SHP77 (cell line): ENCODE results near the gene DDX24.

Experiments used
- DNase-seq, 2 experiments: peaks; one replicate each; lab custom pipeline; 2025; lab: John Stamatoyannopoulos, UW

DDX24 gene

DNA sequence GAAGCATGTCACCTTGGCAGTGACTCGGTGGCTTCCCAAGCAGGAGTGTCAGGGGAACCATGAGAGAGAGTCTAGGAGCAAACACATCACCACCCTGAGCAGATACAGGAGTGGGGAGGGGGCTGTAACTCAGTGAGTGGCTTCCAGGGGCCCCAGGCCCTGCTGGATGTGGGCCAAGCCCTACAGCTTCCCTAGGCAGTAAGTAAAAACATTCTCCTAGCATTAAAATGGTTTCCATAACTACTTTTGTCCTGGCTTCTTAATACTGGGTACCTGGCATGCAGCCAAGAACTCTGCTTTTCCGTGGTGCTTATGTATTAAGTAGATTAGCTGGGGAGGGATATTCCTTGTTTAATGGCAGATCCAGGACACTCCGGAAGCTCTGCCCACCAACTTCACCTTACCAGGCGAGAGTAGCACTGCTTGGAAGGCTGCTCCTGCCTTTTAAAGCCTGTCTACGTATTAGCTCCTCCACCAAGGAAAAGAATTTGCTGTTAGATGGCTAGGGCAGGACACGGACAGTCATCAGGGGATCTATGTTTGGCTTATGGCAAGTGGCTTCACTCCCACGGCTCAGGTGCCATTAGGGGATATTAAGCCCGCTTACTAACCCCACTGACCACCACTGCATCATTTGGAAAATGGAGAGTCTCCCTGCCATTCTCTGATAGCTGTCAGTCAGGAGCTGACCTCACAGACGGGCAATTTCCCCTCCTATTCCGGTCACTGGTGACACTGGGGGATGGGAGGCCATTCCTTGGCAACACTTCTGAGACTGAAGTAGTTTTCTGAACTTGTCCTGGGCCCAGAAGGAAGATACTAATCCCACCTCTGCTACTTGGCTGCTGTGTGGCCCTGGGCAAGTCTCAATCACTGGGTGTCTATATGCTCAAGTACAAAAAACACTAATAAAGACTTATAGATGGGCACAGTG lies 32.0 kb downstream of the DDX24 start:
- no peak for DNase-seq

DNA sequence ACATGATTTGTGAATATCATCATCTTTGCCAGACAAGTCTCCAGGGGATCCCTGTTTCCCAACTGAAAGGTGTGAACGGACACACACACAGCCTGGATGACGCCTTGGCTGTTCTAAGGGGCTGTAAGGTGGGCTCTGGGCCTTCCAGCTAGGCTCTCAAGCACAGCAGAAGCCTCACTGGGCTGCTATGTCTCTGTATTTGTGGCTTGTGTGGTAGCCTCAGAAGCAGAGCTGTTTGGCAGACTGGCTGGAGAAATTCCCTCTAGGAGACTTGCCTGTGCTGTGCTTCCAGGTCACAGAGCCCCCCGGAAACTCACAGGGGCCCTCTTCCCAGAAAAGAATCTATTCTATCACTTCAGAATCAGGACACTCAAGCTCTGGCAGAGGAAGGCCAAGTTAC lies 33.4 kb downstream of the DDX24 start:
- no peak for DNase-seq

DNA sequence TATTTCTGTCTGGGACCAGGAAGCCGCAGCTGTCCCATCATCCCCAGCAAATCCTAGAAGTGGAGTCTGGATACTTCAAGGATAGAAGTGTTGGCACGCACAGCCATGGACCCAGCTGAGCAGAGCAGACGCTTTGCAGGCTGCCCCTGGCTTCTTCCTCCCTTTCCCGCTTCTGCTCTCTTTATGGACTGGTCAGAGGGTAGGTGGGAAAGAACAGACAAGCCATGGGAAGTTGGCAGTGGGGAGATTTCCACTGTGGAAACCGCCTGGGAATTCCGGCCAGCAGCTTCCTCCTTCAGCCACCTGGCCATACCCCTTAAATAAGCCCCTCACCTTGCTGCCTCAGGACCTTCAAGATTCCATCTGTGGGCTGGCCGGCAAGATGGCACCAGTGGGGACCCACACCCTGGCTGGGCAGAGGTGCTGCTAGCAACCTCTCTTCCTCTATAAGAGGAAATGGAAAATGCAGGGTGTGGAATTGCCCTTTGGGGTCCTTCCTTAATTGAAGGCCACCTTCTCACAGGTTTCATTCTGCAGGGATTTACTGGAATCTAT lies 34.2 kb downstream of the DDX24 start:
- DNase-seq: no peak

DNA sequence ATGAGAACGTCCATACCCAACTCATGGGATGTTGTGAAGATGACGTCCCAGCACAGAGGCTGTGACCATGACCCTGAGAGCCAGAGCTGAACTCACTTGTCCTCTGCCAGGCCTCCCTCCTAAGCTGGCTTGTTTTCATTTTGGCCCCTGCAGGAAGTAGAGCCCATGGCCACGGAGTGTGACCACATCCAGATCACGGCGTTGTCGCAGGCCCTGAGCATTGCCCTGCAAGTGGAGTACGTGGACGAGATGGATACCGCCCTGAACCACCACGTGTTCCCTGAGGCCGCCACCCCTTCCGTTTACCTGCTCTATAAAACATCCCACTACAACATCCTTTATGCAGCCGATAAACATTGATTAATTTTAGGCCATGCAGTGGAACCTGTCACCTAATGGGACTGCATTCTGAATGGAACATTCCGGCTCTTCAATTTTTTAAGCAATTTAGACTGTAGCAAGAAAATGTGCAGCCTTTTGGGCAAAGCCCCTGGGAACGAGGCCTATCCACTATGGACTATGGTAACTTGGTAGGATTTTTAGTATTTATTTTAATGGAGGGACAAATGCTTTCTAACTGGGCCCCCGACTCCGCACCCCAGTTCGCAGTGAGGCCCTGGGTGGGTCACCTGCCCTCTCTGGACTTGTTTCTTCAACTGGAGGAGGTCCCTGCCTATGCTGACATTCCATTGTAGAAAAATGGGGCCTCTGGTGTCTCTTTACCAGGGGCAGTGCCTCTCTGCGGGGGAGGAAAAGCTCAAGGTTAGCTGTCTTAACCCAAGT lies 35.2 kb downstream of the DDX24 start:
- no peak for DNase-seq

DNA sequence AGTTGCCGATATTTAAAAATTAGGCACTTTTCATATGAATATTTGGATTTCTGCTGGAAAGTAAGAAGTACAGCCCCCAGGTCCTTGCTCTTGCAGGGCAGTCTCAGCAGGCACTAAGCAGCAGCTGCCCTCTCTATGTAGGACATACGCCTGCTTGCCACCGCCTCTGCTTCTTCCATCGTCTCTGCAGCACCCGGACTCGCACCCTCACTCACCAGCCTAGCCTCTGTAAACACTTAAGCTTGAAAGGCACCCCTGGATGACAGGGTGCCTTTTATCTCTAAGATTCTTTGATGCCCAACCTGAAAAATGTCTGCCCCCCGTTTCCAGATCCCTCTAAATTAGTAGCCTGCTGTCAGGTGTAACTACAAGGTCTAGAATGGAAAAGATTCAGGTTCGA lies 35.9 kb downstream of the DDX24 start:
- no peak for DNase-seq

DNA sequence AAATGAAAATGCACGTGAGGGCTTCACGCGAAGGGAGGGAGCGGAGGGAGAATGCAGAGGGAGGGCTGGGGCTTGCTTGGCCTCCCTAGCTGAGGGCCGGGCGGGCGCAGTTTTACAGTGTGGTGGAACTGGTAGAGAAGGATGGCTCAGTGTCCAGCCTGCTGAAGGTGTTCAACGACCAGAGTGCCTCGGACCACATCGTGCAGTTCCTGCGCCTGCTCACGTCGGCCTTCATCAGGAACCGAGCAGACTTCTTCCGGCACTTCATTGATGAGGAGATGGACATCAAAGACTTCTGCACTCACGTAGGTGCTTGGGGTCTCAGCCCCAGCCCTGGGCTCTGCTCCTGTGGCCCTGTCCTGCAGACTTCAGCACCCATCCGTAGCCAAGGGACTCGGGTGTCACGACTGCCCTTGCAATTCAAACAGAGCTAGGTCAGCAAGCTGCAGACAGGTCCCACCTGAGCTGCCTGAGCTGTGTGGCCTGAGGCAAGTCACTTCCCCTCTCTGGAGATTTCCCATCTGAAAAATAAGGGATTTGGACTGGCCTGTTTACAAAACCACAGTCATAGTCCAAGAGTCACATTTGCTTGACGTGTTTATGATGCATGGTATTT lies 36.4 kb downstream of the DDX24 start:
- DNase-seq: no peak

DNA sequence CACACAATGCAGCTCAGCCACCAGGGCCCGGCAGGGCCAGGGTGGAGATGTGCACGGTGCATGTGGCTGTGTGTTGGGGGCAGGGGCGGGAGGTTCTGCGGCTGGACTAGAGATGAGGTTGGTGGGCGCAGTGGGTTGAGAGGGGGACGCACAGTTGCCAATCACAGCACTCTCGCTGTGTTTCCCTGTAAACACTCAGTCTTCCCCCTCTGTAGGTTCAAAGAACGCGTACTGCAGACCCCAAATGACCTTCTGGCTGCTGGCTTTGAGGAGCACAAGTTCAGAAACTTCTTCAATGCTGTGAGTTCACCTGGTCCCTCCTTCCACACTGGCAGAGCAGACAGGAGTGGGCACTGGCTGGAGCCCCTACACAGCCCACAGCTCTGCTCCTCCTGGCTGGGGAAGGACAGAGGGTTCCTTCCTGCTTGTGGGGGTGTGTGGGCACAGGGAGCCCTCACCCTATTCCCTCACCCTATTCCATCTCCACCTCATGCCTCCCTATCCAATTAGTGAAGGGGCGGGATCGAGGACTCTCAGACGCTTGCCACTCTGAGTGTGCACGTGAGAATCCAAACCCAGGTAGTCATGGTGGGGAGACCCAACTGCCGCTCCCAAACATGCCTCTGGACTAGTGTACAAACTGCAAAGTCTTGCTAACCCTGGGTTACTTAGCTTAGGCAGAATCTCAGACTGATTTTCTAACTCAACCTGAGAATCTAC lies 37.1 kb downstream of the DDX24 start:
- no peak for DNase-seq

DNA sequence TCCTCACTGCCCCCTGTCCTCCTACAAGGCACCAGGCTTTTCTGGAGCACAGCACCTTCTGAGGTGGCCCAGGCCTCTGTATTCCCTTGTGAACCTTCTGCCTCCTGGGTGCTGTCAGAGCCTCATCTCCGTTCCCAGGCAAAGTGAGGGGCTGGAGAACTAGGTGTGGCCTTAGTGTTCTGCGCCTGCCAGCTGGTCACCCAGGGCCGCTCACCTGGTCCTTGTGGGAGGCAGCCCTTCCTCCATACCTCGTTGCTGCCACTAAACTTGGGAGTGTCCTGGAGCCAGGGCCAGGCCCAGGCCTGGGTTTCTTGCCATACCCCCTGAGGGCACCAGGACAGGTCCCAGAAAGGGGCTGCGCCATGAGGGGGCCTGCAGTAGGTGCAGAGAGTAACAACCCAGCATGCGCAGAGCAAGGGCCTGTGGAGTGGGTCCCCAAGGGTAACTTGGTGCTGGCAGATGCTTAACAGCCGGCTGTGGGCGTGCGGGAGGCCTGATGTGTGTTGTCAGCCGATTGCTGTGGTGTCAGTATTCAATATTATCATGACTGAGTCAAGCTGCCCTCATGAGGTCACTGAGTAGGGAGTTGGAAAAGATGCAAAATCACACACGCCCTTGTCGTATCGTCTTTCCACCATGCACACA lies 37.8 kb downstream of the DDX24 start:
- DNase-seq: no peak

DNA sequence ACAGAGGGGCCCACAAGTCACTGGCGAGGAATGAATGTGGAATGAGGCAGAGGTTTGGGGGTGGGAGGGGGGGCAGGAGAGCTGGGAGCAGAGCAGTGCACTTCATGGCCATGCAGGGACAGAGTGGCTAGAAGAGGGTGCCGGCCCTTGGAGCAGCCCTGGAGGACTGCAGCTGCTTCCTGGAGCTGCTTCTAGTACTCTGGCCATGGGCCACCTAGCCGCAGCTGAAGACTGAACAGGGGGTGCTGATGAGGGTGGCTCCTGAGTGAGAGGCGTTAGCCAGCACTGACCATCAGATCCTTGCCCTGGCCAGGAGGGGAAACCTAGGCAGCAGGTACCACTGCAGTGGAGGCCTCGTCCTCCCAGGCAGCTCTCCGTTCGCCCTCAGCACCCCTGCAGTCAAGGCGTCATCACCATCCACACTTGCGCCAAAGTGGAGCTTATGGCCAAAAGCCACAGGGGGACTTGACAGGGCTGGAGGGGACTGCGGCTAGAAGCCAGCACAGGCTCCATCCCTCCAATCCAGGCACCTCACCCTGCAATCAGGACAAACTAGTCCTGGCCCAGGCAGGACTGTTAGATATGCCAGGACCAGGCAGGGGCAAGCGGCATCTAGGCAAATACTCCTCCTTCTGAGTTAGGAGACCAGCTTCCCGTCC lies 38.4 kb downstream of the DDX24 start:
- DNase-seq: no peak

DNA sequence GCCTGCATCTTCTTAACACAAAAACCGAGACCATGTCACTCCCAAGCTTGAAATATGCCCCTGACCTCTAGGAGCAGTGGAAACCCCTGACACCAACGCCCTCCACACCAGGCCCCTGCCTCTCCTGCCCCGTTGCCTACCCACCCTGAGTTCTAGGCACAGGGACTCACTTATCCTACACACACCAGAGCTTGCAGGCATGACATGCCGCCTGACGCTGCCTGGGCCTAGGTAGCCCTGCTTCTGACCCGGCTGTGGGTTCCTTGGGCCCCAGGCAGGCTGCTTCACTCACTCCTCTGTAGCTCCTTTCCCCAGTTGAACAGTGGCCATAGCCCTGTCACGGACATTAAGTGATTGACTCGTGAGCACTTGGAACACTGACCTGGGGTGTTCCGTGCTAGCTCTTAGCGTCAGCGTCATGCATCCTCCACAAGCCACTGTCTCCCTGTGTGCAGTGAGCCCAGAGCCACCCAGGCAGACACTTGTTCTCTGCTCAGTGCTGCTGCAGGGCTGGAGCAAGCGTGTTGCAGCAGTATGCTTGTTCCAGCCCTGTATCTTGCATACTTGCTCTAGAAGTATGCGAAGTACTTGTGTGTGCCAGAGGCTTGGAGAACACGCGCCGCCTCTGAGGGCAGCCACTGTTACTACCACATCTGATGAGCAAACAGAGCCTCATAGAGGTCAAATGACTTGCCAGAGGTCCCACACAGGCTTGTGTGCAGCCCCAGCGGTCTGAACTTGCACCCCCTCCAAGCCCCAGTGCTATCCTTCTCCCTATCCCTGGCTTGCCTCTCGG lies 39.3 kb downstream of the DDX24 start:
- no peak for DNase-seq

DNA sequence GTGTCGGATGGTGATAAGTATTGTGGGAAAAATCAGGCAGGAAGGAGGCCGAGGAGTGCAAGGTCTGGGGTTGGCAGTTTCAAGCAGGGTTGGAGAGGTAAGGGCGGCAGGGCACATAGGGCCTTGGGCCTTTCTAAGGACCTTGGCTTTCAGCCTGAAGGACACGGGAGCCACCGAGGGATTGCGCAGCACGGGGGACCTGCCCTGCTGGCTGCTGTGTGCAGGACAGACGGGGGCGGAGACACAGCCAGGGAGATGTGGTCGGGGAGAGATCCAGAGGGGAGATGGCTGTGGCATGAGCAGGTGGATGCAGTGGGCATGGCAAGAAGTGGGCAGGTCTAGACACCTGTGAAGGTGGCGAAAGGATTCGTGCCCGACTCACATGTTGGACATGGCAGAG lies 40.2 kb downstream of the DDX24 start:
- DNase-seq: no peak

DNA sequence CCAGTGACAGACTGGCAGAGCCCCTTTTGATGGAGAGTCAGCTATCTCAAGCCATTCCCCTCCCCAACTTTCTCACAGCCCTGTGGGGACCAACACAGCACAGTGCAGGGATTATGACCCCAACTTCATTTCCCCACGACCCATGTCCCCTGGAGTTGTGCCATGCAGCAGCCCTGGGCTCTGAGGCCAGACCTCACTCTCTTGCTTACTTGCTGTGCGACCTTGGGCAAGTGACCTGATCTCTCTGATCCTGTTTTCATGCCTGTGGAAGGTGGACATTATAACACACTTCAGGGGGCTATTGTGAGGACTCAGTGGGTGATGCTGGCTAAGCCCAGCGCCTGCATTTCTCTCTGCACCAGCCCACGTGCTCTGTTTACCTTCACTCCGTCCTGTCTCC lies 40.8 kb downstream of the DDX24 start:
- no peak for DNase-seq

DNA sequence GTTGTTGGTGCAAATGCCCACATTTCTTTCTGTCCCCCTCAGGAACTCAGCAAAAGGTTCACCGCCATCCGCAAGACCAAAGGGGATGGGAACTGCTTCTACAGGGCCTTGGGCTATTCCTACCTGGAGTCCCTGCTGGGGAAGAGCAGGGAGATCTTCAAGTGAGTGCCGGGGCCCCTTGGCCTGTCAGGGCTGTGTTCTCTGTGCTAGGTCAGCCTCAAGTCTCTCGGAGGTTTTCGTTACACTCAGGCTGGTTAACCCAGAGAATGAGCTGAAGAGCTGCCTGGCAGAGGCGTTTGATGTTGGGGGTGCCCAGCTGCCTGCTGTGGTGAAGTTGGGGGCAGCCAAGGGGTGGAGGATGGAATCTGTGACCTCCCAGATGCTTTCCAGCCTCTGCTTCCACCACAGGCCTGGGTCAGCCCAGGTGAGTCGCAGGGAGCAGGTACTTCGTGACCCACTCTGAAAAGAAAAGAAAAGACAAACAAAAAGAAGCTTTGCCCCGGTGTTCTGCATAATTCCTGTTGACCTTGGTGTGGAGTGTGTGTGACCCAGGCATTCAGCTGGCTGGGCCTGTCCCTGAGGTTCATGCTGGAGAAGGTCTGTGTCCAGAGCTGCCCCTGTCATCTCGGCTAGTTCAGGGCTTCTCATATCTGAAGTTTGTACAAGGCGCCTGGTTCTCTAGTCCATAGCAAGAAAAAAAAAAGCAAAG lies 41.9 kb downstream of the DDX24 start:
- DNase-seq: no peak

DNA sequence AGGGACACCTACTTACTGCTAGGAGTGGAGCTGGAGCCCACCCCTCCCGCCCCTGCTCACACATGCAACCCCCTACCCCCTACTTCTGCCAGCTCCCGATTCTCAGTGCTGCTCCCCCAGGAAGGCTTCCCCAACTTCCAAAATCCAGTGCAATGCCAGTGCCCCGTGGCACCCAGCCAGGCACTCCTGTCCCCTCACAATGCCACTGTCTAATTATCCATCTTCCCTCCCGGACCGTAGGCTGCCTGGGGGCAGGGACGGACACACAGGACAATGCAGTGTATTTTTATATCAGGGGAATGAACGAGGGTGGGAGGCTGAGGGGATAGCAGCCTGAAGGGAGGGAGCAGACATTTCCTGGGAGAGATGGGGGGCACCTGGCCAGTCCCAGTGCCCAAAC lies 42.5 kb downstream of the DDX24 start:
- no peak for DNase-seq

DNA sequence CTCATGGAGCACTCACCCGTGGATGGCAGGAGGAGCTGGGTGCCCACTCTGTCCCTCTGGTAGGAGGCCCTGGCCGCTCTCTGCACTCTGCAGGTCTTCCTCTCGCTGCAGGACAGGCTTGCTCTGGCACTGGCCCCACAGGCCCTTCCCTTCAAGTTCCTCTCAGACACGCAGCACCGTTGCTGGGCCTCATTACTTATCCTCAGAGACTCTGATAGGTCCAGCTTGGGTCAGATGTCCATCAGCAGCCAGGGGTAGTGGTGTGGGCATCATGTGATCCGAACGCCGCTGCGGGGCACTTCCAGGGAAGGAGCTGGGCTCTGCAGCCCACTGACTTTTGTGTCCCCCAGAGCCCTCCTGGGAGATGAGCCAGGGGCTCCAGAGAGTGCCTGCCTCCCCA lies 43.0 kb downstream of the DDX24 start:
- DNase-seq: no peak

DNA sequence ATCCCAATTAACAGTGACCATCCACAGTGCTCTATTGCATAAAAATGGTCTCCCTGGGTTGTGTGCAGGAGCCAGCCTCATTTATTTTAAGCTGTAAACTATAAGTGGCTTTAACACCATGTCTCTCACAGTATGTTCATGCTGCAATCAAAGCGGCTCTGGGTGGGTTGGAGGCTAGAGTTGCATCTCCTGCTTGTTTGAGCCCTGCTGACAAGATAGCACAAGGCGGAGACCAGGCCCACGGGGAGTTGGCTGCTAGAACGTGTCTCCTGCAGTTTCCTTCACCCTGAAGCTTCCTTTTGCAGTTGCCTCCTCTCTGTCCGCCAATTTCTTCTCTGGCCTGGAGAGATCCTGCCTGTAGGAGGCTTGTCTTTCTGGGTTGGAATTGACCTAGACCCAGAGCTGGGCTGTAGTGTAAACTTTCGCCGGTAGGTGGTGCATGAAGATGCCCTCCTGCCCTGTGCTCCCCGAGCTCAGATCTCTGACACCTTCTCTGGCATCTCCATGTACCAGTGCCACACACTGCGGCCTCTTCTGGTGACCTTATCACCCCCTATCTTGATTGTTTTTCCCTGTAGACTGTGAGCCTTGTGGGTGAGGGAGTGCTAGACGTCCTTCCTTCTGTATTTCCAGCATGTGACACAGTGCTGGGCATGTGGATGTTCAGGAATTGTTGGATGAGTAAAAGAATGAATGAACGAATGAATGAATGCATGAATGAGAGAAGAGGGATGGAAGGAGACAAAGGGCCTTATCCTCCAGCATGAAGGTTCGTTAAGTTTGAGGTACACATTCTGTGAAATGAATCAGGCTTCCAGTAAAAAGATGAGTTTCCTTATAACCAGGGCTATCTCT lies 44.5 kb downstream of the DDX24 start:
- DNase-seq: peak; percentile 39 to 56

DNA sequence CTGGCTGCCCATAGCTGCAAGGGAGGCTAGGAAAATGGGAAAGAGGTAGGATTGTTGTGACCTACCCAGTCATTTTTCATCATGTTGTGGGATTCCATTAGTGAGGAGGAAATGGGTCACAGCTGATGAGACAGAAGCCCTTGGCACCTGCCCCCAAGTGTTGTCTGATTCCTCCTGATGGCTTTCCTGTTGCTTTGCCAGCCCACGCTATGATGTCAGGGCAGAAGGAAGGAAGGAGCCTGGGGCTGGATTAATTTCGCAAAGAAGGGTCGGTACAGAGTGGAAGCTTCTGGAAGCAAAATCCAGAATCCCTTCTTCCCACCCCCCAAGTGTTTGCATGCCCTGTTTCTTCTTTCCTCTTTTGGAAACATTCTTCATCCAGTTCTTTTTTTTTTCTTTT lies 46.1 kb downstream of the DDX24 start:
- no peak for DNase-seq

DNA sequence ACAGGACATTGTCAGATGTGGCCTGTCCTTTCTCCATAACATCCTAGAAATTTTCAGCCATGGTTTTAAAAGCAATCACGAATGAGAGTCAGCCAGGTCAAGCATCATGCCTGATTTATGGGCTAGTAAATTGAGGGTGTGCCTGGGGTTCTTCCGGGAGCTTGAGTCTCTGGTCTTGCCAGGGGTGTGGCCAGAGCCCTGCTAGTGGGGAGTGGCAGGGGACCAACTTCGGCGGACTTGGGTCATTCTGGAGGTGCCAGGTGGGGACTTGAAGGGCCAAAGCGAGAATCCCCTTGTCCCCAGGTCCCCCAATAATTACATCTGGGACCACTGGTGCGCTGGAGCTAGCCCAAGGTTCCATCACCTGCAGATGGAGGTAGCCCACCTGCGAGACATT lies 49.1 kb downstream of the DDX24 start:
- DNase-seq: no peak
